ENCODE measurements around the gene EDAR. TPM values are rescaled to one million over a fixed set of nuclear protein-coding genes. Genes with fewer than 3 reads are reported as not detected.

The EDAR gene
- total RNA-seq, 6 experiments from 2014 or later: not detected

- DNase-seq: no peak
- H3K4me3 Mint-ChIP-seq: no peak overlapping the region
- no peaks in the 10 kb centered on the region for H3K4me1 Mint-ChIP-seq (ENCODE audit: low read depth)
- H3K27ac Mint-ChIP-seq: no peak overlapping the region
- no peaks in the 10 kb centered on the region for H3K36me3 Mint-ChIP-seq (ENCODE audit: low read depth)
- TF ChIP-seq CTCF (IDR thresholded peaks at IDR 0.05): no peak
- H3K9me3 Mint-ChIP-seq: no peaks in the 10 kb centered on the region
- H3K27me3 Mint-ChIP-seq (ENCODE audit: insufficient read depth): peaks cover 55% of the 10 kb centered on the region
These were observed 59.1 kb downstream of the EDAR start for GRCh38 chr2:108929807-108930425.

- Mint-ChIP-seq H3K4me3 (no peak overlapping the region), H3K27ac (no peak overlapping the region), H3K9me3 (no peaks in the 10 kb centered on the region), H3K27me3 (ENCODE audit: insufficient read depth) (peaks cover 56% of the 10 kb centered on the region), H3K4me1 (ENCODE audit: low read depth) (no peaks in the 10 kb centered on the region), H3K36me3 (ENCODE audit: low read depth) (no peaks in the 10 kb centered on the region)
- TF ChIP-seq CTCF (IDR thresholded peaks at IDR 0.05): peak; percentile 62
- DNase-seq: no peak
These were observed 60.2 kb downstream of the EDAR start for GRCh38 chr2:108928660-108929377.

- Mint-ChIP-seq H3K4me3 (no peak overlapping the region), H3K9me3 (no peaks in the 10 kb centered on the region), H3K27ac (no peak overlapping the region), H3K36me3 (ENCODE audit: low read depth) (no peaks in the 10 kb centered on the region), H3K4me1 (ENCODE audit: low read depth) (no peaks in the 10 kb centered on the region), H3K27me3 (ENCODE audit: insufficient read depth) (peaks cover 54% of the 10 kb centered on the region)
- DNase-seq: peak; percentile 59
- peak; percentile 93 for TF ChIP-seq CTCF (IDR thresholded peaks at IDR 0.05)
These were observed 60.9 kb downstream of the EDAR start for GRCh38 chr2:108927936-108928659.

- no peaks in the 10 kb centered on the region for H3K9me3 Mint-ChIP-seq
- TF ChIP-seq CTCF (IDR thresholded peaks at IDR 0.05): no peak
- DNase-seq: no peak
- H3K36me3 Mint-ChIP-seq (ENCODE audit: low read depth): no peaks in the 10 kb centered on the region
- H3K27me3 Mint-ChIP-seq (ENCODE audit: insufficient read depth): peaks cover 47% of the 10 kb centered on the region
- H3K4me3 Mint-ChIP-seq: no peak overlapping the region
- H3K4me1 Mint-ChIP-seq (ENCODE audit: low read depth): peaks cover 5% of the 10 kb centered on the region
- no peak overlapping the region for H3K27ac Mint-ChIP-seq
These were observed 61.6 kb downstream of the EDAR start for GRCh38 chr2:108927405-108927804.

- H3K36me3 Mint-ChIP-seq (ENCODE audit: low read depth): no peaks in the 10 kb centered on the region
- no peaks in the 10 kb centered on the region for H3K9me3 Mint-ChIP-seq
- TF ChIP-seq CTCF (IDR thresholded peaks at IDR 0.05): no peak
- peaks cover 12% of the 10 kb centered on the region for H3K4me1 Mint-ChIP-seq (ENCODE audit: low read depth)
- no peak overlapping the region for H3K4me3 Mint-ChIP-seq
- DNase-seq: no peak
- H3K27ac Mint-ChIP-seq: no peak overlapping the region
- H3K27me3 Mint-ChIP-seq (ENCODE audit: insufficient read depth): peaks cover 42% of the 10 kb centered on the region
These were observed 62.2 kb downstream of the EDAR start for GRCh38 chr2:108926561-108927380.
